NCI-H2081 treated with DMSO at 0.1 percent for 48 hours (cell line): ENCODE results near the gene NXF1.
"Not testable (repeated sequence)": the region's sequence is repeated elsewhere in the genome, so short reads cannot be mapped to it uniquely, and the experiment has no call there.

Experiments used
- DNase-seq: peaks from one replicate; lab custom pipeline; 2025; lab: John Stamatoyannopoulos, UW

The NXF1 gene

GRCh38 chr11:62787005-62787759, 18.1 kb downstream of the NXF1 start, which contains the start of gene TMEM179B:
Gene TMEM179B (plus strand): TSS chr11:62787402. CDS start chr11:62787432, 30 bp downstream.
- DNase-seq: peak; percentile 83

GRCh38 chr11:62786318-62787004, 18.8 kb downstream of the NXF1 start:
- peak; percentile 16 for DNase-seq

DNA sequence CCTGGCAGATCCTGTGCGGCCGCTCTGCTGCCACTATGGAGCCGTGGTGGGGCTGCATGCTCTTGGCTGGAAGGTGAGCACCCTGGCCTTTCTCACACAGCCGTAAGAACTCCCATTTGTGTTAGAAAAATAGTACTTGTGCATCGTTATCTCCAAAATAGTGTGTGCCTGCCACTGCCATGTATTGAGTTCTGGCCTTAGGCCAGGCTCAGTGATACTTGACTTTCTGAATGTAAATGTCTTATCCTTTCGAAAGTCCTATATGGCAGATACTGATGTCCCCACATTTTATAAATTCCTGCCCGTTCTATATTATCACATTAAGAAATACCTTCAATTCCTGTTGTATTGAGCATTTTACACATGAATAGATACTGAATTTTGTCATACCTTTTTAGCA, 22.5 kb downstream of the NXF1 start:
- no peak for DNase-seq

DNA sequence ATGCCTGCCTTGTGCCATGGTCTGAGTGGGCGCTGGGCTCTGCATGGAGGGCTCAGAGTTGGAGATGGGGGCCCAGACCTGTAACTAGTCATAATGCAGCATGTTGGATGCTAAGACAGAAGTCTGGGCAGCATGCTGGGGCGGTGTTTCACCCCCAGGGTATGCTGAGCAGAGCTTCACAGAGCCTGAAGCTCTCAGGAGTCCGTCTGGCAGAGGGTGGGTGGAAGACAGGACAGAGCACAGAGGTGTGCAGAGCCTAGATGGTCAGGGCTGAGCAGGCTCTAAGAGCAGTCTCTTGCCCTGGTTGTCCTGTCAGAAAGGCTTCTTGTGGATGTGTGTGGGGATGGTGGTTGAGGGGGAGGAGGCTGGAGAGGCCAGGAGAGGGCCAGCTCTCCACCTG, 26.8 kb downstream of the NXF1 start:
- DNase-seq: no peak

GRCh38 chr11:62777389-62777788, 27.9 kb downstream of the NXF1 start:
- no peak for DNase-seq

GRCh38 chr11:62775646-62776045, 29.6 kb downstream of the NXF1 start:
- no peak for DNase-seq

DNA sequence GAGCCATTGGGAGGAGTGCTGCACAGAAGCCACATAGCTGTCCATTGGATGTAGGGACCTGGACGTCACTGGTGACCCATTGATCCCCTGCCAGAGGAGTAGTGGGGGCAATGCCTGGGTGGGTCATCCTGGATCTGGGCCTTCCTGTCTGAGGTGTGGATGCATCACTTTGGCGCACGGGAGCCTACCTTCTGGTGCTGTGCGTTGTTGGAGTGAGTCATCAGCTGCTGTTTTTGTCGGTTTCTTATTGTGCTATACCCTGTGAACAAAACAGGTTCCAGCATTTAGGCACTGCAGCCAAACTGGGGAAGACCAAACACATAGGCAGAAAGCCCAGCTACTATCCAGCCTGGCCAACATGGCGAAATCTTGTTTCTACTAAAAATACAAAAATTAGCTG, 30.8 kb downstream of the NXF1 start:
- no peak for DNase-seq

DNA sequence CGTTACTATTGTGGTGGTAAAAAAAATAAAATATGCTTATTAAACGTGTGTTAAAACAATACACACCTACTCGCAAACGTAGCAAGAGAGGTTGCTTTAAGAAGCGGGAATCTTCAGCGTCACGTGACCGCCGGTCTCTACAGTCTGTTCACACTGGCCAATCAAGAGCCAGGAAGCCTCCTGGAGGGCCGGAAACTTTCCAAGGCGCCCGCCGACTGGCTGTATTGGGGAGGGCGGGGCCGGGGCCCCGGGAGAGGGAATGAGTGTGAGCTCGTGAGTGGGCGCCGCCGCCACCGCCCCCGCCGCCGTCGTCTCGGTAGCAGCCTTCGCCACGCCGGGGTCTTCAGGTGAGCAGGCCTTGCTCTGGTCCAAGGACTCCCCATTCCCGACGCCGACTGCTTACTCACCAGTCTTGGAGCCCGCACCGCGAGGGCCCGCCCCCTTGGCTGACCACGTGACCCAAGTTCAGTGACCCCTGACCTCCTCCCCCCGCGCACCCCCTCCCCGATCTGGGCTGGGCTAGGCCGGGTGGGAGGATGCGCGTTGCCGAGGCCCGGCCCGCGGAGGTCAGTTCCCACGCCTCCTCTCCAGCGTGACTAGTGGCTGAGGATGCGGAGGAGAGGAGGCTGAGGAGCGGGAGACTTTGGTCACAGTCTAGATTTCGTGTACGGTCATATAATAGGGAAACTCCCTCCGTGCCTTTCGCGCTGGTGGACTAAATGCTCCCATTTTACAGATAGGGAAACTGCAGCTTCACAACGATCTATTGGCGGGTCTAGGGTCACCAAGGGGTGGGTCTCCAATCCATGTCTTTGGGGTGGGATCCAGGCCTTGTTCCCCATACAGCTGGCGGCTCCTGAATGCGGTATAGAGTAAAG, 33.9 kb downstream of the NXF1 start, which contains the start of gene TAF6L:
Gene TAF6L, plus strand, starts transcription at position 253 of the 878 bp plus-strand sequence. CDS start 4,388 bp downstream, outside the sequence.
- DNase-seq: peak; percentile 87

DNA sequence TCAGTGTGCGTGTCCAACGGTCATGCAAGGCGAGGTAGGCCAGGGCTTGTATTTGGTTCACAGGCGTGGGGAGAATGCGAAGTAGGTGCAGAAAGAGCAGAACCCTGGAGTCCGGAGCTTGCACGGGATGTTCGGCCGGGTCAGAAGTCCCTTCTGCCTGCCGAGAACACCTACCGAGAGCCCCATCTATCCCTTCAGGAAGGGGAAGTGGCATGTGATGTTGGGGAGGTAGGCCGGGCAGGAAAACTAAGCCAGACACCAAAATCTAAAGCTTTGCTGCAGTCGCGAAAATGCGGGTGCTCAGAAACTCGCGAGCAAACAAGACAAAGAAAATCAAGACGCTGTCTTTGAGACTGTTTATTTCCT, 34.5 kb downstream of the NXF1 start:
- DNase-seq: no peak

DNA sequence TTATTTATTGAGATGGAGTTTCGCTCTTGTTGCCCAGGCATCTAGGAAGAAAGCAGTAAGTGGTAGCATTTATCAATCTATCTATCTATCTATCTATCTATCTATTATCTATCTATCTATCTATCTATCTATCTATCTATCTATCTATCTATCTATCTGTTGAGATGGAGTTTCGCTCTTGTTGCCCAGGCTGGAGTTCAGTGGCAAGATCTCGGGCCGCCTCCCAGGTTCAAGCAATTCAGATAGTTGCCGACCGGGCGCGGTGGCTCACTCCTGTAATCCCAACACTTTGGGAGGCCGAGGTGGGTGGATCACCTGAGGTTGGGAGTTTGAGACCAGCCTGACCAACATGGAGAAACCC, 44.4 kb downstream of the NXF1 start:
- not testable (repeated sequence) for DNase-seq

DNA sequence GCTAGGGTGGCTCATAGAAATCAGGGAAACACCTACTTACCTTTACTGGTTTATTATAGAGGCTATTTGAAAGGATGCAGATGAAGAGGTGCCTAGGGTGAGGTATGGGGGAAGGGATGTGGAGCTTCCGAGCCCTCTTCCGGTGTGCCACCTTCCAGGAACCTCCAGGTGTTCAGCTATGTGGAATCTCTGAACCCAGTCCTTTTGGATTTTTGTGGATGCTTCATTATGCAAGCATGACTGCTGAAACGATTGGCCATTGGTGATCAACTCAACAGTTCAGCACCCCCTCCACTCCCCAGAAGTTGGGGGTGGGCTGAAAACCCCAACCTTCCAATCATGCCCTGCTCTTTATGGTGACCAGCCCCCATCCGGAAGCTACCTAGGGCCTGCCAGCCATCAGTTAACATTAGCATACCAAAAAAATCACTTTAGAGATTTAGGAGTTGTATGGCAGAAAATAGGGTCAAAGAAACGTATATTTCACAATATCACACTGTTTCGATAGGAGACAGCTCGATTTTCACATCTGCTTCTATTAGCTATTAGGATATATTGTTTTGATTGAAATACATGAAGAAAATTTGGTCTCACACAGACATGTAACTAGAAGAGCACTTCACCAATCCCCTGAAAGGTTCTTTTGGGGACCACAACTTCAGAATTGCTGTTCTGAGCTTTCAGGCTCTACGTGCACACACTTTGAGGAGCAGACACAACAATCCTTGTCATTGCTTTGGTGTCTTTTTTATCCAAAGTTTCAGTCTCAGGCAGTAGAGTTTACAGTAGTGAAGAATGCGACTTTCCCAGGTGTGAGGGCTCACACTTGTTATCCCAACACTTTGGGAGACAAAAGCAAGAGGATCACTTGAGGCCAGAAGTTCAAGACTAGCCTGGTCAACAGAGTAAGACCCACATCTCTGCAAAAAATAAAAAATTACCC, 47.1 kb downstream of the NXF1 start:
- DNase-seq: no peak

- no peak for DNase-seq
Observed at GRCh38 chr11:62755086-62755615, 50.1 kb downstream of the NXF1 start.

- peak; percentile 99 for DNase-seq
Observed at GRCh38 chr11:62753736-62754603, 51.3 kb downstream of the NXF1 start, which contains the start of gene ZBTB3. Gene ZBTB3 (minus strand): TSS chr11:62754160. CDS start chr11:62753664, 496 bp downstream.

DNA sequence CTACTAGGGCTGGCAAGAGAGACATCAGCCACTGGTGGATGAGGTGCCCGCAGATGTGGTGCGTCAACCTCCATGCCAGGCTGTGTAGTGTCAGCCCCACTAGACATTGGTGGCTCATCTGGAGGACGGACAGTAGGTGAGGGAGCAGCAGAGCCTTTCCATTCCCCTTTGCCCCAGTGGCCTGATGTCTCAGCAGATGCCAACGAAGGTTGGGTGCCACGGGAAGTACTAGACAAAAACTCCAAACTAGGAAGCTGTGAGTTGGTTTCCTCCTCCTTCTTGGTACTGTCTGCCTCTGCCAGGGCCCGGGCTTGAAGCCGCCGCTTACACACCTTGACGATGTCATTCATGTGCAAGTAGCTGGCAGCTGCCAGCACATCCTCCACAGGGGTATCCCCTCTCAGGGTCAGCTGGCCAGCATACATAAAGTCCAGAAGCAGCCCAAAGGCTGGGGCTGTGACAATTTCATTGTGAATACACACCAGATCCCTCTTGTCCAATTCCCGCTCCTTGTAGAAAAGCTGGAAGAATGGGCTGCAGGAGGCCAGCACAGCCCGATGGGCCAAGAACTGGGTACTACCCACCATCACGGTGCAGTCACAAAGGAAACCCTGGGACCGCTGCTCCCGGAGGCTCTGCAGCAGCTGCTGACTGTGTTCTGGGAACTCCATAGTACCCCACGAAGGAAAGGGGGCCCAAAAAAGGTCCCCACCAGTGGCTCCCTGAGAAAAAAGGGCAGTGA, 52.1 kb downstream of the NXF1 start:
- DNase-seq: no peak

DNA sequence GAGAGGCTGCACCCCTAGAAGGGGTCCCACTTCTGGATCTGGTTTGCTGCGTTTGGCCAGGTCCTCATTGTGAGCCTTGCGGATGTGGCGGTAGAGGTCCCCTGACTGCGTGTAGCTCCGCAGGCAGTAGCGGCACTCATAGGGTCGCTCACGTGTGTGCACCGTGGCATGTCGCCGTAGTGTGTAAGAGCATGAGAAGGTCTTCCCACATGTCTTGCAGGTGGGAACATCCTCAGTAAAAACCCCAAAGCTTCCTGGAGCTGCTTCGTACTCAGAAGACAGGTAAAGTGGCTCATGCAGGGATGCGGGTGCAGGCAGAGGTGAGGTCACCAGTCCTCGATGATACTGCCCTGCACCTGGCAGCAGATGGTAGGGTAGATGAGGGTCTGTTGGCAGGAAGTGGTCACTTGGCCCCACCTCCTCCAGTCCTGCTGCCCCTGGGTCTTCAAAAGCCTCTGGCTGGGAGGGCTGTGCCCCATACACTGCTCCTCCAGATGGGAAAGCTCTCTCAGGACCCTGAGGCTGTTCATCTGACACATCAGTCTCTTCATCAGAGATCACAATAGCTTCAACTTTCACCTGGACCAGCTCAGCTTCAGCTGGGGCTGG, 53.0 kb downstream of the NXF1 start:
- no peak for DNase-seq

DNA sequence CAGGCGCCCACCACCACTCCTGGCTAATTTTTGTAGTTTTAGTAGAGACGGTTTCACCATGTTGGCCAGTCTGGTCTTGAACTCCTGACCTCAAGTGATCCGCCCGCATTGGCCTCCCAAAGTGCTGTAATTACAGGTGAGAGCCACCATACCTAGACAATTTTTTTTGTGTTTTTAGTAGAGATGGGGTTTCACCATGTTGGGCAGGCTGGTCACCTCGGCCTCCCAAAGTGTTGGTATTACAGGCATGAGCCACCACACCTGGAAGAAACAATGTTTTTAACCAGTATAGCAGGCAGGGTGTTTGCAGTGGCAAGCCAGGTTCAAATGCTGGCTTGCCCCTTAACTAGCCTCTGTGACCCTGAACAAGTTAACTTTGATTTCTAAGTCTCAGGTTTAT, 55.3 kb downstream of the NXF1 start:
- not testable (repeated sequence) for DNase-seq

- no peak for DNase-seq
Observed at GRCh38 chr11:62747475-62748160, 57.6 kb downstream of the NXF1 start.
